ENCODE measurements around the gene GAS6. TPM values are rescaled to one million over a fixed set of nuclear protein-coding genes. Genes with fewer than 3 reads are reported as not detected.

Gene GAS6
- total and polyA plus RNA-seq, 2 donors (not counting 3 experiments of a cell fraction or from before 2014, with no cell fraction given): 69.2 to 109 TPM

DNA sequence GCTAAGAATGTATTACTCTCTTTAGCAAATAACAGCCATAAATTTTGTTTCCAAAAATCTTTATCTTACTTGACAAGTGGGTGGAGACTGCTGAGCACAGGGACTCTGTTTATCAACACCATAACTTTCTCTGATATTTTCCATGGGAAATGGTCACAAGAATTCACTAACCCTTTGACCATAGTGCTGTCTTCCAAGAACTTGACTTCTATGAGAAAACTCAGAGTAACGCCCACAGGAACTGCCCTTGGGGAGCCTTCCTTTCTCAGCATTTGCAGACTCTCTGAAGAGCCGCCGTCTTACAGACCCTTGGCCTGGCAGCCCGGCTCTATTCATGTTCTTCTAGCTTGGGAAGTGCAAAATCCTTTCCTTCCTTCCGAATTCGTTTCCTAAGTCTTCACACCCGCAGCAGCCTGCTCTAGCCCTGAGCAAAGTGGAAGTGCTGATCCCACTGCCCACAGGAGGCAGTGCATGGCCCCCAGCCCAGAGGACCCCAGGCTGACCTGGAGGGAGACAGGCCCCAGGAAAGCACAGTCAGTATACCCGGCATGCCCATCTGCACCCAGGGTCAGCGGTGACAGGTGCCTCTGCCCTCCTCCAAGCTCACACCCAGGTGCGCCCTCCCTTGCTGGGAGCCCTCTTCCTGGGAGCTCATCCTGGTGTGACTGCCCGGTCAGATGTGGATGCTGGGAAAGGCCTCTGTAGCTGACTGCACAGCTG is 10.2 kb downstream of the GAS6 start:
- no peak for FAIRE-seq
- peak; percentile 60 for DNase-seq (ENCODE audit: low read depth, low spot score)
- POLR2A ChIA-PET: no interaction called here
- no TSS peak for BruUV-seq (replicated peaks)
- H3K27ac ChIP-seq (ENCODE audit: insufficient read depth, low read depth, low read length): no peak overlapping the region
- no peaks in the 10 kb centered on the region for H3K36me3 ChIP-seq (ENCODE audit: control insufficient read depth in 2 of 2, extremely low read depth in 1 of 2, insufficient read depth in 2 of 2, low read length in 2 of 2)
- H3K79me2 ChIP-seq (ENCODE audit: control insufficient read depth, insufficient read depth, low read length): no peaks in the 10 kb centered on the region
- H3K9me3 ChIP-seq (replicated peaks; ENCODE audit: control insufficient read depth, insufficient read depth, low read length): no peaks in the 10 kb centered on the region
- dilution Hi-C loops (cut with MboI; ENCODE audit: extremely low pct_ligation_motif_present, low sequenced_read_pairs) (no loop called here), intact Hi-C loops (cut with micrococcal nuclease) (no loop called here)
- no peak overlapping the region for H3K9ac ChIP-seq (replicated peaks; ENCODE audit: extremely low read depth, insufficient read depth, low read length)
- H2AFZ ChIP-seq (ENCODE audit: low read depth, low read length): no peak overlapping the region
- H3K27me3 ChIP-seq (ENCODE audit: control insufficient read depth in 2 of 2, insufficient read depth in 2 of 2, low read length in 2 of 2): no peaks in the 10 kb centered on the region
- H3K9me1 ChIP-seq (replicated peaks; ENCODE audit: control insufficient read depth, extremely low read depth, insufficient read depth, low read length): no peaks in the 10 kb centered on the region
- no peak for TF ChIP-seq JUN (IDR thresholded peaks at IDR 0.05; ENCODE audit: borderline replicate concordance, insufficient read depth, insufficient read length, low read depth)
- no peak for TF ChIP-seq MYC (IDR thresholded peaks at IDR 0.05; ENCODE audit: low read depth, low read length)
- TF ChIP-seq GATA2 (IDR thresholded peaks at IDR 0.05; ENCODE audit: insufficient read depth, insufficient read length, low read depth, low read length): no peak
- no peak for TF ChIP-seq POLR2A (IDR thresholded peaks at IDR 0.05; ENCODE audit: low read depth, low read length)
- TF ChIP-seq EZH2 (IDR thresholded peaks at IDR 0.05; ENCODE audit: borderline replicate concordance, low read depth, low read length, severe bottlenecking): no peak
- no peak for TF ChIP-seq FOS (IDR thresholded peaks at IDR 0.05; ENCODE audit: borderline replicate concordance, insufficient read depth, low read length)
- no peak for TF ChIP-seq POLR2AphosphoS5 (IDR thresholded peaks at IDR 0.05; ENCODE audit: insufficient read depth, low read depth, low read length)
- H3K4me1 ChIP-seq (ENCODE audit: control insufficient read depth, extremely low read depth, insufficient read depth, low read length): no peaks in the 10 kb centered on the region
- no peak overlapping the region for H3K4me3 ChIP-seq (replicated peaks in 1 of 3; ENCODE audit: insufficient read depth in 1 of 3, low read depth in 1 of 3, low read length in 3 of 3)
- H3K4me2 ChIP-seq (ENCODE audit: insufficient read depth, low read length): no peak overlapping the region
- H4K20me1 ChIP-seq (replicated peaks; ENCODE audit: control insufficient read depth, extremely low read depth, insufficient read depth, low read length): no peaks in the 10 kb centered on the region
- CTCF ChIA-PET: interaction anchor here (1.5 to 2.4 kb wide), 2 partner anchors 16 to 51 kb away, joined by 6 read pairs; no protein-coding TSS in a partner anchor

All from endothelial cell of umbilical vein (primary cell).